CD8-positive, alpha-beta memory T cell (primary cell): ENCODE results near the gene HMCN2. TPM values are rescaled to one million over a fixed set of nuclear protein-coding genes. Genes with fewer than 3 reads are reported as not detected.

ENCODE experiments used
- CTCF ChIA-PET: fragments of 350-600 bp; sonication (Branson Sonifier 250); formaldehyde crosslinking; loops from one replicate; lab custom pipeline; 2021; ENCODE audit warnings: antibody characterized with exemption; lab: Charles Lee
- POLR2A ChIA-PET: fragments of 350-600 bp; sonication (Branson Sonifier 250); formaldehyde crosslinking; loops from one replicate; lab custom pipeline; 2021; ENCODE audit warnings: antibody characterized with exemption; lab: Charles Lee
- DNase-seq, 5 donors: peaks; one replicate each; pipeline versions ENCODE4 v3.0.0 to v3.0.0-alpha.2; 2020 to 2022; ENCODE audit warnings: mixed read lengths in 1 of 5
- H3K27ac ChIP-seq: one replicate; pipeline ENCODE4 v1.7.0; 2013; ENCODE audit warnings: low read depth, mild to moderate bottlenecking, low read length, moderate library complexity
- H3K27me3 ChIP-seq: 2 replicates; pipeline ENCODE4 v1.7.0; 2013; ENCODE audit warnings: low read length, mild to moderate bottlenecking; ENCODE audit not compliant: insufficient read depth, poor library complexity, severe bottlenecking
- H3K36me3 ChIP-seq: 2 replicates; pipeline ENCODE4 v1.7.0; 2013; ENCODE audit warnings: mild to moderate bottlenecking, low read length, moderate library complexity; ENCODE audit not compliant: insufficient read depth
- H3K4me1 ChIP-seq: 2 replicates; pipeline ENCODE4 v1.7.0; 2013; ENCODE audit warnings: mild to moderate bottlenecking, low read length, moderate library complexity; ENCODE audit not compliant: insufficient read depth
- H3K4me3 ChIP-seq: 2 replicates; pipeline ENCODE4 v1.7.0; 2013; ENCODE audit warnings: mild to moderate bottlenecking, low read length
- H3K9me3 ChIP-seq: 2 replicates; pipeline ENCODE4 v1.7.0; 2013; ENCODE audit warnings: mild to moderate bottlenecking, low read length
- H3K27ac Mint-ChIP-seq, 8 donors: one replicate each; pipeline ENCODE4 v1.8.0; 2020 to 2021; ENCODE audit warnings: mixed read lengths in 8 of 8, mild to moderate bottlenecking in 6 of 8, inconsistent platforms in 3 of 8, moderate library complexity in 3 of 8
- H3K27me3 Mint-ChIP-seq, 2 donors: one replicate each; pipeline ENCODE4 v1.8.0; 2020 to 2021; ENCODE audit warnings: mixed read lengths in 2 of 2, mild to moderate bottlenecking in 1 of 2, moderate library complexity in 1 of 2
- H3K36me3 Mint-ChIP-seq, 3 donors: one replicate each; pipeline ENCODE4 v1.8.0; 2020 to 2021; ENCODE audit warnings: mixed read lengths in 3 of 3, inconsistent platforms in 1 of 3, mild to moderate bottlenecking in 1 of 3
- H3K4me1 Mint-ChIP-seq, 3 donors: one replicate each; pipeline ENCODE4 v1.8.0; 2020 to 2021; ENCODE audit warnings: mixed read lengths in 3 of 3, inconsistent platforms in 1 of 3, mild to moderate bottlenecking in 1 of 3
- H3K4me3 Mint-ChIP-seq, 7 donors: one replicate each; pipeline ENCODE4 v1.8.0; 2020 to 2021; ENCODE audit warnings: mixed read lengths in 7 of 7, mild to moderate bottlenecking in 6 of 7, moderate library complexity in 4 of 7, inconsistent platforms in 2 of 7
- H3K9me3 Mint-ChIP-seq, 5 donors: one replicate each; pipeline ENCODE4 v1.8.0; 2020 to 2022; ENCODE audit warnings: mixed read lengths in 5 of 5, mild to moderate bottlenecking in 3 of 5, moderate library complexity in 2 of 5, inconsistent platforms in 1 of 5
- polyA plus RNA-seq: library from polyadenylated mRNA; unstranded; fragments of 300-500 nt; fragmentation: Illumina TruSeq; gene quantifications from one replicate; pipeline ENCODE4 v1.2.3, GENCODE V29; 2021
- total RNA-seq, 2 experiments: library from RNA; stranded (reverse); gene quantifications; one replicate each; pipeline ENCODE4 v1.2.3, GENCODE V29; 2021

The HMCN2 gene
- total and polyA plus RNA-seq, 3 experiments from 2014 or later = not detected

DNA sequence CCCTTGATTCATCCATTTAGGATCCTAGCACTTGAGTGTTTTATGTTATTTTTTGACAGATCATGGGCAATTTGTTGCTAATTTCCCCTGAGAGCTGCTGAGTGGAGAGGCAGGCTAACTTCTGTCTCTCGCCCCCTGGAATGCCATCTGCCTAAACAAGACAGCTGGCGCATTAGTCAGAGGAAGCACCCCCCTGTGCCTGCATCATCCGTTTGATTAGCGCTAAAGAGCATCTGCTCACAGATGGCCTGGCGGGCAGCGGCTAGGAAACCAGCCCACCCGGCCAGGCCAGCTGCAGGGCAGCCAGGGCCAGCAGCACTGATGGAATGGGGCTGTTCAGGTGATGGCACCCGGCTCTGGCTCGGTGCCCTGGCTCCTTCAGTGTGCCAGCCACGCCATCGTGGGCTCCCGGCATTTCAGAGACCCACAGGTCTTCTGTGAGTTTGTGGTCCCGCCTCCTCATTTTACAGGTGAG, 156.3 kb downstream of the HMCN2 start:
- H3K27ac Mint-ChIP-seq = no peak overlapping the region

DNA sequence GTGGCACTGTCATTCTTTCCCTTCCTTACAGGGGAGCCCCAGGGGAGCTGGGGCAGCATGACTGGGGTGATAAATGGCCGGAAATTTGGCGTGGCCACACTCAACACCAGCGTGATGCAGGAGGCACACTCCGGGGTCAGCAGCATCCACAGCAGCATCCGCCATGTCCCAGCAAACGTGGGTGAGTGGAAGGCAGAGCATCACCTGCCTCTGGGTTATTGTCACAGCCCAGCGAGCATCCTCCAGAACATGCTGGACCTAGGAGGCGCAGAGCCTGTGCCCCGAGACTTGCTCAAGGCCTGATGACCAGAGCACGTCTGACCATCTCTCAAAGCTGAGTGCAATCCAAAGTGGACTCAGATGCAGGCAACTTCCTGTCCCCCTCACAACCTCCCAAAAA, 157.0 kb downstream of the HMCN2 start:
- DNase-seq = no peak
- CTCF ChIA-PET = no interaction called here
- Mint-ChIP-seq H3K27ac (peak overlapping the region in 1 of 8 donors; percentile 61), H3K27me3 (peaks cover 10 to 20% of the 10 kb centered on the region in 2 donors), H3K9me3 (no peaks in the 10 kb centered on the region), H3K36me3 (no peaks in the 10 kb centered on the region), H3K4me3 (no peak overlapping the region), H3K4me1 (no peaks in the 10 kb centered on the region)
- no peak overlapping the region for H3K27ac ChIP-seq
- H3K36me3 ChIP-seq = no peaks in the 10 kb centered on the region
- H3K4me3 ChIP-seq = no peak overlapping the region
- H3K4me1 ChIP-seq = no peaks in the 10 kb centered on the region
- no peaks in the 10 kb centered on the region for H3K9me3 ChIP-seq
- no peaks in the 10 kb centered on the region for H3K27me3 ChIP-seq
- POLR2A ChIA-PET = no interaction called here

More for the DNA sequence above, 156.3 kb downstream of the HMCN2 start:
- H3K27me3 Mint-ChIP-seq = peaks cover 10 to 17% of the 10 kb centered on the region in 2 donors
- no peaks in the 10 kb centered on the region for H3K36me3 Mint-ChIP-seq
- ChIA-PET POLR2A (no interaction called here), CTCF (interaction anchor here (0.6 kb wide), 1 partner anchor 16 kb away, joined by 3 read pairs; no protein-coding TSS in a partner anchor)
- H3K4me3 Mint-ChIP-seq = no peak overlapping the region
- no peak for DNase-seq
- Histone ChIP-seq H3K36me3 (no peaks in the 10 kb centered on the region), H3K9me3 (no peaks in the 10 kb centered on the region), H3K27me3 (no peaks in the 10 kb centered on the region), H3K4me3 (no peak overlapping the region), H3K27ac (no peak overlapping the region), H3K4me1 (no peaks in the 10 kb centered on the region)
- H3K4me1 Mint-ChIP-seq = no peaks in the 10 kb centered on the region
- H3K9me3 Mint-ChIP-seq = no peaks in the 10 kb centered on the region

DNA sequence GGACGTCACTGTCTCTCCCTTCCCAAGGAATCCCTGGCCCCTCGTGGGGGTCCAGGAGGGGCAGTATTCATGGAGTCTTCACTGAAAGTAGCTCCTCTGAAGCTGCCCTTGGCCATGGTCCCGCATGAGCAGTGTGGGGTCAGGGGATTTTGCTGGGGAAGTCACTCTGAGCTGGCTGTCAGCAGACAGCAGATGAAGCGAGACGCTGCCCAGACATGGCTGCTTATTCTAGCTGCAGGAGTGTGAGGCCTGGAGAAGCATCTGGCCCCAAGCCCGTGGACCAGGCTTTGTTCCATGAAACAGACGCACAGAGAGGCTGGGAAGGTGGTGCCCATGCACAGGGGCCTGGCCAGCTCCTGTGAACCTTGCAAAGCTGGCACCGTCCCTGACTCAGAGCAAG, 157.7 kb downstream of the HMCN2 start:
- no peaks in the 10 kb centered on the region for H3K9me3 Mint-ChIP-seq

DNA sequence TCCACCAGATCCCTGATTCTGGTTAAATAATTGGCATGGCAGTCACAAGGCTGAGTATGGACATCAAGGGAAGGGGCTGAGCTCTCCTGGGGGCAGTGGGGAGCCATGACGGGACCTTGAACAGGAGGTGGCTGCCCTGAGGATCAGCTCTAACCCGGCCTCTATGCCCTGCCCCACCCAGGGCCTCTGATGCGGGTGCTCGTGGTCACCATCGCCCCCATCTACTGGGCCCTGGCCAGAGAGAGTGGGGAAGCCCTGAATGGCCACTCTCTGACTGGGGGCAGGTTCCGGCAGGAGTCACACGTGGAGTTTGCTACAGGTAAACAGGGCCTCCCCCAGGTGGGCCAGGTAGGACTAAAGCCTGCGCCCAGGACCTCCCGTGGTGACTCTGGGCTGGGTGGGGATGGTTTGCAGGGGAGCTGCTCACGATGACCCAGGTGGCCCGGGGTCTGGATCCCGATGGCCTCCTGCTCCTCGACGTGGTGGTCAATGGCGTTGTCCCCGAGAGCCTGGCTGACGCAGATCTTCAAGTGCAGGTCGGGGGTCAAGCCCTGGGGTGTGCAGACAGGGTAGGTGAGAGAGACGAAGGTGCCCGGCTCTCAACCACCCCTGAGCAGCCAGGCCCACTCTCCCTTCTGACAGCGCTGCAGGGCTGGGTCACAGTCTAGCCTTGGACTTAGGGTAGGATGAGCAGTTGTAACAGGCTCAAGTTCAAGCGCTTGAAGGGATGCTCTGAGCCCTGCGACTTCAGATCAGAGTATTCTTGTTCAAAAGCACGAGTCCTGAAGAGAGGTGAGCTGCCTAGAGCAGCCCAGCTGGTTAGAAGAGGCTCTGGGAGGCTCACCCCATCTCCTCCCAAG, 159.3 kb downstream of the HMCN2 start:
- Mint-ChIP-seq H3K4me1 (no peaks in the 10 kb centered on the region), H3K36me3 (no peaks in the 10 kb centered on the region), H3K27me3 (peaks cover 10 to 20% of the 10 kb centered on the region in 2 donors), H3K9me3 (peaks cover 0 to 2% (median under 1%) of the 10 kb centered on the region in 5 donors), H3K27ac (no peak overlapping the region), H3K4me3 (no peak overlapping the region)
- Histone ChIP-seq H3K27me3 (peaks cover 5% of the 10 kb centered on the region), H3K4me1 (no peaks in the 10 kb centered on the region), H3K4me3 (no peak overlapping the region), H3K9me3 (no peaks in the 10 kb centered on the region), H3K27ac (no peak overlapping the region), H3K36me3 (no peaks in the 10 kb centered on the region)
- DNase-seq = no peak
- ChIA-PET POLR2A (no interaction called here), CTCF (no interaction called here)

More for the DNA sequence above, 157.7 kb downstream of the HMCN2 start:
- Histone ChIP-seq H3K36me3 (no peaks in the 10 kb centered on the region), H3K27me3 (no peaks in the 10 kb centered on the region), H3K4me3 (no peak overlapping the region), H3K4me1 (no peaks in the 10 kb centered on the region), H3K9me3 (no peaks in the 10 kb centered on the region), H3K27ac (no peak overlapping the region)
- Mint-ChIP-seq H3K36me3 (no peaks in the 10 kb centered on the region), H3K4me1 (no peaks in the 10 kb centered on the region), H3K27me3 (peaks cover 10 to 20% of the 10 kb centered on the region in 2 donors), H3K27ac (no peak overlapping the region), H3K4me3 (no peak overlapping the region)
- CTCF ChIA-PET = no interaction called here
- DNase-seq = no peak
- POLR2A ChIA-PET = no interaction called here

DNA sequence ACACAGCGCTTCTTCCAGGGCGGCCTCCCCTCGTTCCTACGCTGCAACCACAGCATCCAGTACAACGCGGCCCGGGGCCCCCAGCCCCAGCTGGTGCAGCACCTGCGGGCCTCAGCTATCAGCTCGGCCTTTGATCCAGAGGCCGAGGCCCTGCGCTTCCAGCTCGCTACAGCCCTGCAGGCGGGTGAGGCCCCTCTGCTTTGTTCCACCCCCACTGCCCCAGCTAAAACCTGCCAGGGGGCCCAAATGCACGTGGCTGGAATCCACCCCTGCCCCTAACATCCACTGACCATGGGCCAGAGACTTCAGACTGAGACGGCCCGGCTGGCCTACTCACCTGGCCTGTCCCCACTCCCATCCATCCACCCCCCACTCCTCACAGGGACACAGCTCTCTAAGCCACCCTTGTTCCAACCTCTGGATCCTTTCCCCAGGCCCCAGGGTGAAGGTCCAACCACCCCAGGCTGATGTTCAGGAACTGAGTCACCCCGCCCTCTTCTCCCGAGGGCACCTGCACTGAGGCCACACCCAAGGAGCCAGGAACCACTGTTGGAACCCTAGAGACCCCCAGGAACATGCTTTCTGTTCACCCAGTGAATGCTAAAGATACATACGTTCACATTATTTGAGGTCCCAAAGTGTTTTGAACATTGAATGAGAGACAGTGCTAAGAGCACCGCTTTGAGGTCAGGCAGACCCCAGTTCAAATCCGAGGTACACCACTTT, 160.3 kb downstream of the HMCN2 start:
- Mint-ChIP-seq H3K36me3 (no peaks in the 10 kb centered on the region), H3K4me1 (no peaks in the 10 kb centered on the region), H3K27me3 (peaks cover 11 to 29% of the 10 kb centered on the region in 2 donors), H3K27ac (no peak overlapping the region), H3K9me3 (peaks cover 0 to 3% (median 3%) of the 10 kb centered on the region in 5 donors), H3K4me3 (no peak overlapping the region)
- CTCF ChIA-PET = interaction anchor here (1.2 kb wide), 1 partner anchor 257 kb away, joined by 4 read pairs; no protein-coding TSS in a partner anchor
- Histone ChIP-seq H3K4me3 (no peak overlapping the region), H3K27me3 (peaks cover 5% of the 10 kb centered on the region), H3K27ac (no peak overlapping the region), H3K36me3 (no peaks in the 10 kb centered on the region), H3K4me1 (no peaks in the 10 kb centered on the region), H3K9me3 (no peaks in the 10 kb centered on the region)
- POLR2A ChIA-PET = no interaction called here
- DNase-seq = no peak

DNA sequence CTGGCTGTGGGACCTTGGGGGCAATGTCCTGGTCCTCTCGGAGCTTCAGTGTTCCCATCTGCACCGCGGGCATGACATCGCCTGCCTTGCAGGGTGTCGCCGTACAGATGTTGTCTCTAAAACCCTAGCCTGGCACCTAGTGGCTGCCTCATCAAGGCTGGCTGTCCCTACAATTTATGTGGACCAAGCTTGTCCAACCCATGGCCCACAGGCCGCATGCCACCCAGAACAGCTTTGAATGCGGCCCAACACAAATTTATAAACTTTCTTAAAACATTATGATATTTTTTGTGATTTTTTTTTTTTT, 160.9 kb downstream of the HMCN2 start:
- Histone ChIP-seq H3K27ac (no peak overlapping the region), H3K36me3 (no peaks in the 10 kb centered on the region), H3K27me3 (peaks cover 5% of the 10 kb centered on the region), H3K4me1 (no peaks in the 10 kb centered on the region), H3K9me3 (no peaks in the 10 kb centered on the region), H3K4me3 (no peak overlapping the region)
- ChIA-PET POLR2A (no interaction called here), CTCF (interaction anchor here (1.2 kb wide), 1 partner anchor 256 kb away, joined by 4 read pairs; no protein-coding TSS in a partner anchor)
- DNase-seq = no peak
- Mint-ChIP-seq H3K27me3 (peaks cover 11 to 29% of the 10 kb centered on the region in 2 donors), H3K27ac (no peak overlapping the region), H3K9me3 (peaks cover 0 to 3% (median 3%) of the 10 kb centered on the region in 5 donors), H3K4me1 (no peaks in the 10 kb centered on the region), H3K4me3 (no peak overlapping the region), H3K36me3 (no peaks in the 10 kb centered on the region)

DNA sequence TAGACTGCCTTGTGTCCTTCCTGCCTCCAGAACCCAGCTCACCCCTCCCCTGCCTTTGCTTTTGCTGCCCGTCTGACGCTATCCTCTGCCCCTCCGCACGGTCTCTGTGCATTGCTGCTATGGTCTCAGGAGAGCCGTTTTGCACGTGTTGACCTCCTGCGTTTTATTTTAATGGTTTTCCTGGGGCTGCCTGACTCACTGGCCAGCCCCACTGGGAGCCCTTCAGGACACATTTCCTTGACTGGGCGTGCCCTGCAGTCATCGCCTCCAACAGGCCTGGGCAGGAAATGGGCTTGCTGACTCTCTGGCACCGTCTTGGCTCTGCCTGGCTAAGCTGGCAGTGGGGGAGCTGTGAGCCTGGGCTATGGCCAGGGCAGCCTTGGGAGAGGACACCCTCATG, 161.3 kb downstream of the HMCN2 start:
- Histone ChIP-seq H3K36me3 (no peaks in the 10 kb centered on the region), H3K27me3 (peaks cover 5% of the 10 kb centered on the region), H3K4me3 (no peak overlapping the region), H3K4me1 (no peaks in the 10 kb centered on the region), H3K27ac (no peak overlapping the region), H3K9me3 (no peaks in the 10 kb centered on the region)
- H3K27ac Mint-ChIP-seq = no peak overlapping the region
- POLR2A ChIA-PET = no interaction called here
- peaks cover 0 to 3% (median 3%) of the 10 kb centered on the region in 5 donors for H3K9me3 Mint-ChIP-seq
- no peak for DNase-seq
- H3K36me3 Mint-ChIP-seq = no peaks in the 10 kb centered on the region
- peaks cover 11 to 27% of the 10 kb centered on the region in 2 donors for H3K27me3 Mint-ChIP-seq
- no peaks in the 10 kb centered on the region for H3K4me1 Mint-ChIP-seq
- CTCF ChIA-PET = interaction anchor here (1.2 kb wide), 1 partner anchor 256 kb away, joined by 4 read pairs; no protein-coding TSS in a partner anchor
- no peak overlapping the region for H3K4me3 Mint-ChIP-seq

DNA sequence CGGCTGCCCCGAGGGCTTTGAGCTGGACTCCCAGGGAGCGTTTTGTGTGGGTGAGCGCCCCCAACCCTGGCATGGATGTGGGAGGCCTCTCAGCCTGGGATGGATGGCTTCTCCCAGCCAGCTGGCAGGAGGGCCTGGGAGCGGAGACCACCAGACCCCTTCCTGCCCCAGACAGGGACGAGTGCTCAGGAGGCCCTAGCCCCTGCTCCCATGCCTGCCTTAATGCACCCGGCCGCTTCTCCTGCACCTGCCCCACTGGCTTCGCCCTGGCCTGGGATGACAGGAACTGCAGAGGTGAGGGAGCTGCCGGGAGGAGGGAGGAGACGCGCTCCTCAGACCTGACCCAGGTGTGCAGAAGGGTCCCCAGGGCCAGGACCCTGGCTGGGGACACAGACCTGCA, 161.8 kb downstream of the HMCN2 start:
- H3K36me3 ChIP-seq = no peaks in the 10 kb centered on the region
- no peaks in the 10 kb centered on the region for H3K36me3 Mint-ChIP-seq
- no peak overlapping the region for H3K27ac ChIP-seq
- no peaks in the 10 kb centered on the region for H3K9me3 ChIP-seq
- peaks cover 11 to 31% of the 10 kb centered on the region in 2 donors for H3K27me3 Mint-ChIP-seq
- no peak overlapping the region for H3K4me3 Mint-ChIP-seq
- H3K4me1 ChIP-seq = no peaks in the 10 kb centered on the region
- H3K9me3 Mint-ChIP-seq = peaks cover 0 to 3% (median 3%) of the 10 kb centered on the region in 5 donors
- peaks cover 0 to under 1% (median 0%) of the 10 kb centered on the region in 3 donors for H3K4me1 Mint-ChIP-seq
- H3K27me3 ChIP-seq = peaks cover 5% of the 10 kb centered on the region
- H3K27ac Mint-ChIP-seq = no peak overlapping the region
- ChIA-PET POLR2A (no interaction called here), CTCF (no interaction called here)
- no peak overlapping the region for H3K4me3 ChIP-seq
- no peak for DNase-seq
